ENCODE data around the gene CACNA2D2. TPM values are rescaled to one million over a fixed set of nuclear protein-coding genes. Genes with fewer than 3 reads are reported as not detected.

CACNA2D2 gene
- total and polyA plus RNA-seq, 12 donors: 0.09 to 2.0 (median 0.60) TPM

GRCh38 chr3:50388720-50389413 is 114.6 kb downstream of the CACNA2D2 start:
- Histone ChIP-seq H3K9me3 (replicated peaks in 1 of 3) (no peaks in the 10 kb centered on the region), H3K4me1 (replicated peaks in 1 of 2) (peaks cover 4 to 10% of the 10 kb centered on the region in 2 donors), H3K27ac (no peak overlapping the region), H3K4me3 (no peak overlapping the region), H3K27me3 (no peaks in the 10 kb centered on the region), H3K36me3 (replicated peaks in 1 of 2) (no peaks in the 10 kb centered on the region)
- WGBS, 4 donors: 88 to 95% (median 88%) methylated on average over 14 to 22 of the region's 22 CpGs
- DNase-seq: no peak
- TF ChIP-seq CTCF (IDR thresholded peaks at IDR 0.05): no peak
- TF ChIP-seq POLR2A (IDR thresholded peaks at IDR 0.05): no peak
- intact Hi-C loops (cut with DNase I): no loop called here

GRCh38 chr3:50388016-50388719 is 115.3 kb downstream of the CACNA2D2 start:
- intact Hi-C loops (cut with DNase I): no loop called here
- H3K4me1 ChIP-seq (replicated peaks in 1 of 2): peaks cover 4 to 10% of the 10 kb centered on the region in 2 donors
- H3K9me3 ChIP-seq (replicated peaks in 1 of 3): no peaks in the 10 kb centered on the region
- 79 to 86% (median 82%) methylated on average over 15 to 25 of the region's 25 CpGs for WGBS, 4 donors
- no peaks in the 10 kb centered on the region for H3K36me3 ChIP-seq (replicated peaks in 1 of 2)
- TF ChIP-seq POLR2A (IDR thresholded peaks at IDR 0.05) (no peak), CTCF (IDR thresholded peaks at IDR 0.05) (no peak)
- H3K27me3 ChIP-seq: no peaks in the 10 kb centered on the region
- H3K4me3 ChIP-seq: no peak overlapping the region
- H3K27ac ChIP-seq: no peak overlapping the region
- no peak for DNase-seq

GRCh38 chr3:50385754-50386153 is 117.7 kb downstream of the CACNA2D2 start:
- WGBS, 4 donors: 69 to 81% (median 79%) methylated on average over 13 of the region's 13 CpGs
- TF ChIP-seq POLR2A (IDR thresholded peaks at IDR 0.05): no peak
- no peak for TF ChIP-seq CTCF (IDR thresholded peaks at IDR 0.05)
- intact Hi-C loops (cut with DNase I): no loop called here
- peaks cover under 1 to 7% of the 10 kb centered on the region in 2 donors for H3K4me1 ChIP-seq (replicated peaks in 1 of 2)
- H3K27ac ChIP-seq: no peak overlapping the region
- no peak for DNase-seq
- H3K4me3 ChIP-seq: no peak overlapping the region
- H3K36me3 ChIP-seq (replicated peaks in 1 of 2): no peaks in the 10 kb centered on the region
- H3K27me3 ChIP-seq: no peaks in the 10 kb centered on the region
- H3K9me3 ChIP-seq (replicated peaks in 1 of 3): no peaks in the 10 kb centered on the region

- H3K4me3 ChIP-seq: no peak overlapping the region
- intact Hi-C loops (cut with DNase I): no loop called here
- H3K4me1 ChIP-seq (replicated peaks in 1 of 2): peaks cover 0 to 3% of the 10 kb centered on the region in 2 donors
- TF ChIP-seq CTCF (IDR thresholded peaks at IDR 0.05) (no peak), POLR2A (IDR thresholded peaks at IDR 0.05) (no peak)
- no peaks in the 10 kb centered on the region for H3K36me3 ChIP-seq (replicated peaks in 1 of 2)
- no peak for DNase-seq
- H3K27me3 ChIP-seq: no peaks in the 10 kb centered on the region
- H3K9me3 ChIP-seq (replicated peaks in 1 of 3): no peaks in the 10 kb centered on the region
- H3K27ac ChIP-seq: no peak overlapping the region
- 45 to 93% (median 87%) methylated on average over 2 to 6 of the region's 6 CpGs for WGBS, 4 donors
Measured at GRCh38 chr3:50383750-50384149, 119.7 kb downstream of the CACNA2D2 start.

Data from adrenal gland (tissue), 12 donors.